T-helper 17 cell (primary cell): ENCODE data around the gene MVD. TPM values are rescaled to one million over a fixed set of nuclear protein-coding genes. Genes with fewer than 3 reads are reported as not detected.
"Not testable (repeated sequence)": the region's sequence is repeated elsewhere in the genome, so short reads cannot be mapped to it uniquely, and the experiment has no call there.

Experiments used
- ATAC-seq: fragments of 150-1000 bp; cut with Tn5 transposase; 2 replicates; pipeline ENCODE4 v1.10.0; 2021; ENCODE audit warnings: mild to moderate bottlenecking, moderate library complexity
- DNase-seq, 3 donors: peaks; one replicate each; pipeline versions ENCODE4 v3.0.0 to v3.0.0-alpha.2; 2020 to 2021
- H3K9me3 ChIP-seq: one replicate; pipeline ENCODE4 v1.7.0; 2013; ENCODE audit warnings: low read length, mild to moderate bottlenecking; ENCODE audit not compliant: control insufficient read depth, poor library complexity, severe bottlenecking
- H3K27ac Mint-ChIP-seq: one replicate; pipeline ENCODE4 v1.8.0; 2022; ENCODE audit warnings: mild to moderate bottlenecking, moderate library complexity, mixed read lengths
- H3K27me3 Mint-ChIP-seq: one replicate; pipeline ENCODE4 v1.8.0; 2022; ENCODE audit warnings: mixed read lengths
- H3K36me3 Mint-ChIP-seq: one replicate; pipeline ENCODE4 v1.8.0; 2022; ENCODE audit warnings: low read depth, mixed read lengths
- H3K4me1 Mint-ChIP-seq: one replicate; pipeline ENCODE4 v1.8.0; 2022; ENCODE audit warnings: mild to moderate bottlenecking, mixed read lengths
- H3K4me3 Mint-ChIP-seq: one replicate; pipeline ENCODE4 v1.8.0; 2022; ENCODE audit warnings: mild to moderate bottlenecking, moderate library complexity, mixed read lengths
- total RNA-seq, 4 donors: library from RNA in 2 of 4; stranded (reverse) in 2 of 4; gene quantifications; one replicate each; pipeline ENCODE4 v1.2.3 and lab custom pipeline; 2022 to 2026

The MVD gene
- total RNA-seq, 2 donors from 2014 or later: 40.4 to 72.8 TPM

DNA sequence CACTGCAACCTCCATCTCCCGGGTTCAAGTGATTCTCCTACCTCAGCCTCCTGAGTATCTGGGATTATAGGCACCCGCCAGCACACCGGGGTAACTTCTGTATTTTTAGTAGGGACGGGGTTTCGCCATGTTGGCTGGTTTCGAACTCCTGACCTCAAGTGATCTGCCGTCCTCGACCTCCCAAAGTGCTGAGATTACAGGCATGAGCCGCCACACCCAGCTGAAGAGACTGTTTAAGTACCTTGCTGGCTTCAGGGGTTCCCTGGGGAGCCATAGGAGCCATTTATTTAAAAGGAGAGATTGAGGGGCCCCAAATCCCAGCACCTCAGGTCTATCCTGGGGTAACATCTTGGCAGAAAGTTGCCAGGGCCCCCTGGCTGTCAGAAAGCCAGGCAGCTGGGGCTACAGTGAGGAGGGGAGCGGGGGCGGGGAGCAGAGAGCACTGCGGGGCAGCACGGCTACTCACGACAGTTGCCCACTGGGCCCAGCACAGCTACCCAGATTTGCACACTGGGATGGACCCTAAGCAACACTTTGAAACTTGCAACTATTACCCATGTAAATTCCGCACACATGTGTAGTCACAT lies 21.8 kb upstream of the MVD start:
- no peaks in the 10 kb centered on the region for H3K27me3 Mint-ChIP-seq
- no peaks in the 10 kb centered on the region for H3K9me3 ChIP-seq
- peak overlapping the region; percentile 56 for H3K27ac Mint-ChIP-seq
- DNase-seq (no peak), ATAC-seq (no peak)
- H3K4me3 Mint-ChIP-seq: peak overlapping the region; percentile 87
- H3K36me3 Mint-ChIP-seq: no peaks in the 10 kb centered on the region
- H3K4me1 Mint-ChIP-seq: peaks cover 34% of the 10 kb centered on the region

DNA sequence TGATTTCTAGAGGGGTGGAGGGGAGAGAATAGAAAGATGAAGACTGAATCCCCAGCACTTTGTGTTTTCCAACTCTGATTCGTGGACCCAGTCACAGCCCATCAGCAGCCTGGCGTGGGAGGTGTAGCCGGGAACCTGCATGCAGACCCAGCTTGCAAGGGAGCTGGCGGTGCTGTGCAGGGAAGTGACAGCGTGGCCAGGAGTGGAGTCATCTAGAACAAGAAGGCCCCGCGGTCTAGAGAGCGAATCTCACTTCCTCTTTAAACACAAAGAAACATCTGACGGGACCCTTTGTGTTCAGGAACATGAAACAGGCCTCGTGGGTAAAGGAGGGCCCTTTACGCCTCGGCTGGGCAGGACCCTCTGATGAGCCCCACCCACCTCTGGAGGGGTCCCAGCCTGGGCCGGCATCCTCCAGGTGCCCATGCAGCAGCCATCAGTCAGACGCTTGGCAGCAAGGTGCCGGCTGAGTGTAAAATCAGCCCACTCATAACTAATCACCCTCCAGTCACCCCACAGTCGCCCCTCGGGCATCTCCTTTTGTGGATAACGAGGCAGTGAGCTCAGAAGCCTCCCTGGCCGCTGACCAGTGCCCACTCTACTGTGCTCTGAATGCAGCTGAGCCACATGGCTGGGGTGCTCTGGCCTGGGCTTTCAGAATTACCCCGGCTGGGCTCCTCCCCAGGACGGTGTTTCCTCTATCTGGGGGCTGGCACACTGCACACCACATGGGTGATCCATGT lies 19.0 kb upstream of the MVD start:
- Mint-ChIP-seq H3K36me3 (no peaks in the 10 kb centered on the region), H3K4me3 (peak overlapping the region; percentile 79), H3K4me1 (peaks cover 27% of the 10 kb centered on the region), H3K27ac (peak overlapping the region; percentile 88), H3K27me3 (no peaks in the 10 kb centered on the region)
- ATAC-seq: peak; percentile 56
- peak in 1 of 3 donors; percentile 38 for DNase-seq
- H3K9me3 ChIP-seq: no peaks in the 10 kb centered on the region

DNA sequence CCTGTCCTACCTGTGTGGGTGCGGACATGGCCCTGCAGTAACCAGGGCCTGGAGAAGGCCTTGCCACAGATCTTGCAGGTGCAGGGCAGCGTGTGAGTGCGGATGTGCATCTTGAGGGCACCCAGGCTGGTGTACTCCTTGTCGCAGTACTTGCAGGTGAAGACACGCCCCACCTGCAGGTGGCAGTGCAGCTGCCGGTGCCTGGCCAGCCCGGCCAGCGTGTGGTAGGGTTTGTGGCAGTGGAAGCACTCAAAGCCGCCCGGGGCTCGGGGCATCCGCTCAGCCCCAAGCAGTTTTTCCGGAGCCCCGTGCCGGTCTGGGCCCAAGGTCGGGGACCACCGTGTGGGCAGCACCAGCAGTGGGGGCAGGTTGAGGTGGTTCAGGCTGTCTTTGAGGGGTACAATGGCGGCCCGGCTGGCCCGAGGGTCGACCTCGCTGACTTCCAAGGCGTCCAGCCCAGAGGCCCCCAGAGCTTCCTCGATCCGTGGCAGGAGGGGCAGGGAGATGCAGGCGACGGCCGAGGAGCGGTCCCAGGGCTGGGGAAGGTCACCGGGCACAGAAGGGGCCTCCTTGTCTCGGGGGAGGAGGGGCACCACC lies 18.3 kb upstream of the MVD start:
- H3K27ac Mint-ChIP-seq: peak overlapping the region; percentile 88
- no peaks in the 10 kb centered on the region for H3K9me3 ChIP-seq
- peak; percentile 28 for ATAC-seq
- DNase-seq: peak in 1 of 3 donors; percentile 41
- H3K36me3 Mint-ChIP-seq: no peaks in the 10 kb centered on the region
- H3K27me3 Mint-ChIP-seq: no peaks in the 10 kb centered on the region
- H3K4me3 Mint-ChIP-seq: peak overlapping the region; percentile 79
- H3K4me1 Mint-ChIP-seq: peaks cover 27% of the 10 kb centered on the region

DNA sequence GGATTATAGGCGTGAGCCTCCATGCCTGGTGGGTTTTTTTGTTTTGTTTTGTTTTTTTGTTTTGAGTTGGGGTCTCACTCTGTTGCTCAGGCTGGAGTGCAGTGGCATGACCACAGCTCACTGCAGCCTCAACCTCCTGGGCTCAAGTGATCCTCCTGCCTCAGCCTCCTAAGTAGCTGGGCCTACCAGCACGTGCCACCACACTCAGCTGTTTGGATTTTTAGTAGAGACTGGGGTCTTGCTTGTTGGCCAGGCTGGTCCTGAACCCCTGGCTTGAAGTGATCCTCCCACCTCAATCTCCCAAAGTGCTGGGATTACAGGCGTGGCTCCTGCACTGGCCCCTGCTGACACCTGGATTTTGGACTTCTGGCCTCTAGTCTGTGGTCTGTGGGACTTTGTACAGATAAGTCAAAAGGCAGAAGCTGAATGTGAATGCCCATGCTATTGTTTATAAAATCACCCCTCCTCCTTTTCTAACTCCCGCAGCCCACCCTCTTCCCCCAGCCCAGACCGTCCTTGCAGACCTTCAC lies 17.7 kb upstream of the MVD start:
- Mint-ChIP-seq H3K4me1 (peaks cover 27% of the 10 kb centered on the region), H3K36me3 (no peaks in the 10 kb centered on the region), H3K27ac (peak overlapping the region; percentile 88), H3K27me3 (no peaks in the 10 kb centered on the region), H3K4me3 (peak overlapping the region; percentile 71)
- DNase-seq (no peak), ATAC-seq (no peak)
- H3K9me3 ChIP-seq: no peaks in the 10 kb centered on the region

DNA sequence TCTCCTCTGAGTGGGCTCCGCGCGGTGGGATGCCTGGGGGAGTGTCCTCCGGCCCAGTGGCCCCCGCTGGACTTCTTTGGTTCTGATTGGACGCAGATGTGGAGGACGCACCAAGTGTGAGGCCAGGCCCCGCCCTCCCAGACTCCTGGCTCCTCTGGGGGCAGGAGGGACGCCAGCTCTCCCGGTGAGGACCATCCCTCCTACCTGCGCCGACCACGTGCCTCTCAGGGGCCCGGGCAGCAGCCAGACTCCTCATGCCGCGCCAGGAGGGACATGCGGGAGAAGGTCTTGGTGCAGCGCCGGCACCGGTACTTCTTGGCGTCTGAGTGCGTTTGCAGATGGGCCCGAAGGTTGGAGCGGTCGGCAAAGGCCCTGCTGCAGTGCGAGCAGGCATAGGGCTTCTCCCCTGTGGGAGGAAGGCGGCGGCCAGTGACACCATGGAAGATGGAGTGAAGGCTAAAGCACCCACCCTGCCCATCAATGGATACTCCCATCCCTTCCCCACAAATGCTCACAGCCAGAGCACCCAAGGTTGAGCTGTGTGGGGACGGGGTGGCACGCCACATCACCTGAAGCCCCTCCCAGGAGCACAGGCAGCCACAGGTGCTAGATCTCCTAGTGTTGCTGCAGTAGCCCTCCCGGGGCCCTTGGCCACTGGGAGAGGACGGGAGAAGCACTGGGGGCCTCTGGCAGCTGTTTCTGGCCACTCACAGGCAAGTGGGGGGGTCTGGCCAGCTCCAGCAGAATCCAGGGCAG lies 15.5 kb upstream of the MVD start:
- ATAC-seq: no peak
- no peak overlapping the region for H3K4me3 Mint-ChIP-seq
- no peak overlapping the region for H3K27ac Mint-ChIP-seq
- H3K36me3 Mint-ChIP-seq: no peaks in the 10 kb centered on the region
- H3K4me1 Mint-ChIP-seq: peaks cover 20% of the 10 kb centered on the region
- no peak for DNase-seq
- no peaks in the 10 kb centered on the region for H3K9me3 ChIP-seq
- H3K27me3 Mint-ChIP-seq: no peaks in the 10 kb centered on the region

DNA sequence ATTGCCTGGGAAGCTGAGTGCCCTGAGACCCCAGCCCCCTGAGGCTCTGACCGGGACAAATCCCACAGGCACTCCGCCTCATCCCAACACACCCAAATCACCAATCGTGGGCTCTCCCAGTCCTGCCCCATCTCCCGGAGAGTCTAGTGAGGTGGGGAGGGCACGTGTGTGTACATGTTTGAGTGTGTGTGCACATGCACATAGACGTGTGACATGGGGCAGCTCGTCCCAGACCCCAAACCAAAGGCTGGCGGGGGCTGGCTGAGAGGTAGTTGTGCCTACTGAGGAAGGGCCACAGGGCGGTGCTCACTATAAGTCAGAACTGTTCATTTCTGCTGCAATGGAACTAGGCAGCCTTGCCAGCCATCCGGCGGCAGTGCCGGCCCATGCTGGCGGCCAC lies 14.8 kb upstream of the MVD start:
- H3K27ac Mint-ChIP-seq: no peak overlapping the region
- ATAC-seq (no peak), DNase-seq (no peak)
- H3K9me3 ChIP-seq: no peaks in the 10 kb centered on the region
- H3K4me3 Mint-ChIP-seq: no peak overlapping the region
- H3K27me3 Mint-ChIP-seq: no peaks in the 10 kb centered on the region
- no peaks in the 10 kb centered on the region for H3K36me3 Mint-ChIP-seq
- peaks cover 18% of the 10 kb centered on the region for H3K4me1 Mint-ChIP-seq

DNA sequence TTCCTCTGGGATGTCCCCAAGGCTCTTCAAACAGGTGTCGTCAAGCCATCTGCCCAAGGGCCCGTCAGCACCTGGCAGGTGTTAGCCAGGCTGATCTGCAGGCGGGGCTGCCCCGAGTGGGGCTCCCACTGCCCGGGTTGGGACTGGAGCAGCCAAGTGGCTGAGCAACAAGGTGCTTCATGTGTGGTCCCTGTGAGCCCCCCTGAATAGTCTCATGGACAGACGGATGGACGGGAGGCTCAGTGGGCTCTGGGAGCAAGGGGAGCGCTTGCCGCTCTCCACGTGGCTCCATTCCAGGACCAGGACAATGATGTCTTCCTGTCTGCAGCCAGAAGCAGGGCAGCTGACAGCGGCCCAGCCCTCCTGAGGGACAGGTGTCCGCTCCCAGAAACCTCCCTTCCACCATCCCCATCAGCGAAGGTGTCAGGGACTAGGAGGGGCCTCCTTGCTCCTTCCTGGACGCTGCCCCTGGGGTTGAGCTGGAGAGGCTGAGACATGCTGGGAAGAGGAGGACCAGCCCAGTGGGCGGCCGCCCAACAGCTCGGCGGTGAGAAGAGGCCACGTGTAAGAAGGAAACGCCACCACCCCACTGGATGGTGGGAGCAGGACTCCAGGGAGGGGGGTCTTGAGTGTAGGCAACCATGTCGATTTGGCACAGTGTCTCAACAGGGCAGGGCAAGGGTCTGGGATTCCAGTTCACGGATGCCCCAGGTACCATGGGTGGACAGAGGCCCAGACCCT lies 13.8 kb upstream of the MVD start:
- H3K4me3 Mint-ChIP-seq: no peak overlapping the region
- H3K27ac Mint-ChIP-seq: no peak overlapping the region
- peaks cover 9% of the 10 kb centered on the region for H3K4me1 Mint-ChIP-seq
- H3K27me3 Mint-ChIP-seq: no peaks in the 10 kb centered on the region
- ATAC-seq: no peak
- H3K9me3 ChIP-seq: no peaks in the 10 kb centered on the region
- DNase-seq: no peak
- no peaks in the 10 kb centered on the region for H3K36me3 Mint-ChIP-seq

DNA sequence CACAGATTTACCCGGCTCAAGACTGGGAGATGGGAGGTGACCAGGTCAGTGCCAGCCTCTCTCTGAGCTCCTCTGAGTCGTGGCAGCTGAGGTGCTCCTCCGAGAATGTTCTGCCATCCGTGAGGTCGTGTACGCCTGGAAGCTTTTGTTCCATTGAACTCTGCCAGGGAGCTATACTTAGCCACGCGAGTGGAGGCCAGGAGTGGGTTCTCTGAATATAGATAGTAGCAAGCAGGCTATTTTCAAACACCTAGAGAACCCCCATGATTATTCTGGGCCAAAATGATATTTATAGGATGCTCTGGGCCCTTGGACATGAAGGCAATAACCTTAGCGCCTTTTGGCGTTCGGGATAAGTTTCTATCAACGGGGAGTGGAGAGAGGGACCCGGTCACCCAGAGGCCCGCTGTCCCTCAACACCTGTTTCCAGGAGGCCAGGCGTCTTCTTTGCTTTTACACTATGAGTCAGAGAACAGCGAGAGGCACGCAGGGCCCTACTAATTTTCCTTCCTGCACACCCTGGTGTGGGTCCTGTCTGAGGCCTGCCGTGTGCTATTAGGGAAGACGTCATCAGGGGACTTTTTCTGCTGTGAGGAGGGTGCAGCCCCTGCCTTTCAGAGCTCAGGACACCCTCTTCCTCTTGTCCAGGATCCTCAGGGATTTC lies 11.0 kb upstream of the MVD start:
- Mint-ChIP-seq H3K27me3 (no peaks in the 10 kb centered on the region), H3K4me1 (peaks cover 2% of the 10 kb centered on the region), H3K4me3 (no peak overlapping the region), H3K27ac (peak overlapping the region; percentile 9), H3K36me3 (no peaks in the 10 kb centered on the region)
- no peaks in the 10 kb centered on the region for H3K9me3 ChIP-seq
- no peak for DNase-seq
- ATAC-seq: no peak

DNA sequence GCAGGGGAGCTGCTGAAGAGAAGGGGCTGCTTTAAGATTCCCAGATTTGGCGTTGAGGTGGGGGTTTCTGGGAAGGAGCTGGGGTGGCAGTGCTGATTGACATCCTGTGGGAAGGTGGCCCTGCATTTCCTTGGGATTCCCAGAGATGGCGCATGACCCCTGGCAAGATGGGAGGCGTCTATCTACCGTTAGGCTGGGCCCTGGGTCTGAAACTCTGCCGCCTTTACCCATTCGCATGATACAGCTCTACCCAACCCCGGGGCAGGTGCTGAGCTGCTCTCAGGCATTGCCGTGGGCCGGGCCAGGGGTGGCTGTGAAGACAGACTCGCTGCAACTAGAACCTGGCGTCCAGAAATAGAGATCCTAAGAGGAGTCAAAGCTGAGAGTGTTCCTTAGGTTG lies 9.9 kb upstream of the MVD start:
- no peak overlapping the region for H3K4me3 Mint-ChIP-seq
- H3K9me3 ChIP-seq: no peaks in the 10 kb centered on the region
- DNase-seq (no peak), ATAC-seq (no peak)
- no peak overlapping the region for H3K27ac Mint-ChIP-seq
- no peaks in the 10 kb centered on the region for H3K27me3 Mint-ChIP-seq
- peaks cover 4% of the 10 kb centered on the region for H3K4me1 Mint-ChIP-seq
- no peaks in the 10 kb centered on the region for H3K36me3 Mint-ChIP-seq

DNA sequence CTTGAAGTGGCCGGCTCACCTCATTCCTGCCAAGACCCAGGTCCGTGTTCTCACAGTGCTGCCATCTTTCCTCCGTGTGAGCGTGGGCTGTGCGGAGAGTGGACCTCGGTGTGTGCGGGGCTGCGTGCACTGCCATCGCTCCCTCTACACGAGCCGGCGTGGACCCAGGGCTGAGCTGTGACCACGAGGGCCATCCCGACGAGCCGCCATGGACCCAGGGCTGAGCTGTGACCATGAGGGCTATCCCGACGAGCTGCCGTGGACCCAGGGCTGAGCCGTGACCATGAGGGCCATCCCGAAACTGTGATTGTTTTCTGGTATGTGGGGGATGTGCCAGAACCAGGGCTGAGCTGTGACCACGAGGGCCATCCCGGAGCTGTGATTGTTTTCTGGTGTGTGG lies 8.9 kb upstream of the MVD start:
- Mint-ChIP-seq H3K27ac (no peak overlapping the region), H3K36me3 (no peaks in the 10 kb centered on the region), H3K27me3 (no peaks in the 10 kb centered on the region), H3K4me3 (no peak overlapping the region), H3K4me1 (peaks cover 4% of the 10 kb centered on the region)
- no peaks in the 10 kb centered on the region for H3K9me3 ChIP-seq
- ATAC-seq (no peak), DNase-seq (no peak)

DNA sequence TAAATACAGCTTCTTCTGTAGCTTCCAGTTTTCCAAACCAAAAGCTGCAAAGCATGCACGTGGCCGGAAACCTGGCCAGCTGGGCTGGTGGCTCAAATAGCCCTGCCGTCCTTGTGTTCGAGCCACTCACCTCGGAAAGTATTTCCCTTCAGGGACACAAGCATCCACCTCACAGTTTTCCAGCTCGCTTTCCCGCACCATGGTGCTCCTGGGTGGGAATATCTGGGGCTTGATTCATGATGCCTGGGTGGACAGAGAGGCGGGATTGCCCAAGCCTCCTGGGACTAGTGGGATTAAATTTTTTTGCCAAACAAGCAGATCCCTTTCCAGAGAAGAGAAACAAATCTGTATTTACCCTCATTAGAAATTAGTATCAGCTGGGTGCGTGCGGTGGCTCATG lies 7.1 kb upstream of the MVD start:
- no peak overlapping the region for H3K4me3 Mint-ChIP-seq
- ATAC-seq: no peak
- H3K9me3 ChIP-seq: no peaks in the 10 kb centered on the region
- DNase-seq: no peak
- no peaks in the 10 kb centered on the region for H3K36me3 Mint-ChIP-seq
- H3K27me3 Mint-ChIP-seq: no peaks in the 10 kb centered on the region
- H3K4me1 Mint-ChIP-seq: peaks cover 4% of the 10 kb centered on the region
- H3K27ac Mint-ChIP-seq: no peak overlapping the region

DNA sequence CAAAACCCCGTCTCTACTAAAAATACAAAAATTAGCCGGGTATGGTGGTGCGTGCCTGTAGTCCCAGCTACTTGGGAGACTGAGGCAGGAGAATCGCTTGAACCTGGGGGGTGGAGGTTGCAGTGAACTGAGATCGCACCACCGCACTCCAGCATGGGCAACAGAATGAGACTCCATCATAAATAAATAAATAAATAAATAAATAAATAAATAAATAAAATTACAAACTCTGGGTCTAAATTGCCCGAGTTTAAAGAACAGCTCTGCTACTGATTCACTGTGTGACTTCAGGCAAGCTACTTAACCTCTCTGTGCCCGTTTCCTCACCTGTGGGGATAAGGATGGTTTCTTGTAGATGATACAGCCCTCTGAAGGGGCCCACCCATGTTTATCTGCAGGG lies 6.6 kb upstream of the MVD start:
- not testable (repeated sequence) for H3K27me3 Mint-ChIP-seq, ATAC-seq, H3K36me3 Mint-ChIP-seq, H3K4me1 Mint-ChIP-seq, H3K4me3 Mint-ChIP-seq, H3K9me3 ChIP-seq, H3K27ac Mint-ChIP-seq, DNase-seq
